OCI-LY7 (cell line): ENCODE data around the gene GPS2.

Experiments used
- CTCF ChIP-seq: fragments of 200-600 bp; sonication (generic); conservative IDR thresholded peaks from 2 replicates; pipeline ENCODE4 v1.5.1; 2014; ENCODE audit warnings: mild to moderate bottlenecking, antibody characterized with exemption, low read length, moderate library complexity, mixed read lengths
- EZH2phosphoT487 ChIP-seq: fragments of 200-600 bp; sonication (generic); IDR thresholded peaks from 2 replicates; pipeline ENCODE4 v1.6.1; 2018; ENCODE audit warnings: low read depth, borderline replicate concordance, mild to moderate bottlenecking, mixed run types, antibody characterized with exemption, low read length, moderate library complexity, mixed read lengths

DNA sequence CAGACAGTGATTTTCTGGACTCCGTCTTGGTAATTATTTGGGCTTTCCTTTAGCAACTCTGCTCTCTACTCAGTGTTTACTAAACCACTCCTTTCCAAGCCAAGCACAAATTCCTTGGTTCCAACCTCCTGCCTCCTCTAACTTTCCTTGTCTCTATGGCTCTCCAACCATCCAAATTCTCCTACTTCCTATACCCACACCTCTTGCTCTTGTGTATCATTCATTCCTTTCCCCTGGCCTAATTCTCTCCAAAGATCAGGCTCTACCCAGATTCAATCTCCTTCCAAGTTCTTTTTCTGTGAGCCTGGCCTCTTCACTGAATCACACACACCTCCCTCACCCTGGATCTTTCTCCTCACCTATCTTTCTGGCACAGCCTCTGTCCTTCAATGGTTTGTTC, 12.8 kb upstream of the GPS2 start:
- TF ChIP-seq CTCF (no peak), EZH2phosphoT487 (no peak)
